NCI-H2029 (cell line): ENCODE measurements around the gene ELL2.
"Not testable (repeated sequence)": the region's sequence is repeated elsewhere in the genome, so short reads cannot be mapped to it uniquely, and the experiment has no call there.

Experiments used
- DNase-seq: peaks from one replicate; lab custom pipeline; 2025; lab: John Stamatoyannopoulos, UW

ELL2 gene

GRCh38 chr5:95859661-95860060 lies 102.0 kb downstream of the ELL2 start:
- no peak for DNase-seq

- peak; percentile 86 for DNase-seq
These were observed 102.7 kb downstream of the ELL2 start for GRCh38 chr5:95858661-95859595.

DNA sequence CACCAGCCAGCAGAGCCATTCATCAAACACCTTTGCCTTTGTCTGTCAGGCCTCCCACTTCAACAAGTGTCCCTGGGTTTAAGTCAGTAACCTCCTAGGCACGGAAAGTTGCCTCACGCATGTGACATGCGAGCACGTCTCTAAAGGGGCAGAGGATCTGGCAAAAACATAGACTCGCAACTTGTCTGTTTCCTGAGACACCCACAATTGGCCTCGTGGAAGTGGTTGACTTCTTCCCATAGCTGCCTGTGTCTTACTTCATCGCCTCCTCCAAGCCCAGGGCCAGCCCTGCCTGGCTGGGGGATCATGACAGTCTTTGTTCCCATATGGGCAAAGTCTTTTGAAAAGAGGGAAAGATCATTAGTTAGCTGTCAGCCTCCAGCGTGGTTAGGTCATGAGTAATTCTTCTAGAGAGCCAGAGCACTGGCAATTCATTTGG lies 103.6 kb downstream of the ELL2 start:
- DNase-seq = no peak

DNA sequence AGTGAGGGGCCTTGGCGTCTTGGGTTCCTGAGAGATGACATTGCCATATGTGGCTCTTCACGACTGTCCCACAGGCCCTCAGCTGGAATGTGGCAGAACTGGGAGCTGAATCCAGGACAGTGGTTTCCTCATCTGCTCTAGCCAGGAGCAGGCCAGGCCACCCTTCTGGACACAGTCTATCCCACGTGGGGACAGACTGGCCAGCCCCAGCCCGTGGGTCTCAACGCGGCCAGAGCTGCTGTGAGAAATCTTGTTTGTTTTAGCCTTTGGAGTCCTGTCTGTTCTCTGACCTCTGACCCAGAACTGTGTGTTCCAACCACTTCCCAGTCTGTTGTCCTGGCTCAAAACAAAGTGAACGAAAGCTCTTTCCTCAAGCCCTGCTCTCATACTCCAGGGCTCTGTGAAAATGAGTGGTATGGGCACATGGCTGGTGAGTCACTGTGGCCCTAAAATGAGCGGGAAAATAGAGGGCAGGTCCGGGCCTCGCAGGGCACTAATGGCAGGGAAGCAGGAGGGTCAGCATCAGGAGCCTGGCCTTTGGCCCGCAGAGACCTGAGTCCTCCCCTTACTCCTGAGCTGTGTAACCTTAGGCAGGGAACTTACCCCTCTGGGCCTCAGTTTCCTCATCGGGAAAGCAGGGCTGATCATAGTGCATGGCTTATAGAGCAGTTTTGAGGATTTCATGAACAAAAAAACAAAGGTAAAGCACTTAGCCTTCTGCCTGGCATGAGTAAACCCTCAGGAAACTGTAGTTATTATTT lies 104.3 kb downstream of the ELL2 start:
- DNase-seq = no peak

DNA sequence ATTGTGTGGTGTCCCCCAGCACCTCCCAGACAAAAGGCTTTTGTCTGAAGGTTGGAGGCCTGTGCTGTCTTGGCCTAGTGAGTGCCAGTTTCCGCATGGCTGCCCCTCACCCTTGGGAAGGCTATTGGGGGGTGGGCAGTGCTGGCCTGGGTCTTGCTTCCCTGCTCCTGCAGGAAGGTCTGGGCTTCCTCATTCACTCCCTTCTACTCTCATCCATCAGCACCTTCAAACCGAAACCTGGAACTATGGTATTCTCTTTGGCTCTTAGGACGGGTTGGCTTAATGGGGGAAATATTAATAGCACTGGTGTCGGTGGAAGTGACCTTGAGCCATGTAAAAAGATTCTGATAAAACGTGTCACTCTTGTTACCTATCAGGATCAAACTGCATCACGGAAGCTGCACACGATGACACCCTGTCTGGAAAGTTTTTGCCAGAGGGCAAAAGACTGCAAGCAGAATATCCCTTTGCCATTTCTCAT lies 105.1 kb downstream of the ELL2 start:
- DNase-seq = no peak

- no peak for DNase-seq
These were observed 108.2 kb downstream of the ELL2 start for GRCh38 chr5:95853490-95853889.

DNA sequence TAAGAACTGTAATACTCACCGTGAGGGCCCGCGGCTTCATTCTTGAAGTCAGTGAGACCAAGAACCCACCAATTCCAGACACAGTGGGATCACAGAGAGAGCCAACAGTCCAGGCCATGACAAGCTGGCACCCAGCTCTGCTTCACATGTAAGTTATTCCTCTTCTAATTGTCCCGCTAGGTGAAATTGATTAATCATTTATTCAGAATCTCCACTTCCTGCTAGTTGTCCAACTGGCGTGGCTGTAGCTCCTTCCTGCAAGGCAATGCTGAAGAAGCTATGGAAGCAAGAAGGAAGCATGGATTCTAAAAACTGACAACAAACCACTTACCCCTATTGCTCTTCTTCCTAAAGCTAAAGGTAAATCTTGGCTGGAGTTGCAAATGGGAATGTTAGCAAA lies 109.1 kb downstream of the ELL2 start:
- no peak for DNase-seq

- DNase-seq = not testable (repeated sequence)
These were observed 110.5 kb downstream of the ELL2 start for GRCh38 chr5:95851141-95851540.

GRCh38 chr5:95850391-95850894 lies 111.2 kb downstream of the ELL2 start:
- peak; percentile 23 for DNase-seq

- DNase-seq = no peak
These were observed 113.0 kb downstream of the ELL2 start for GRCh38 chr5:95848701-95849100.

DNA sequence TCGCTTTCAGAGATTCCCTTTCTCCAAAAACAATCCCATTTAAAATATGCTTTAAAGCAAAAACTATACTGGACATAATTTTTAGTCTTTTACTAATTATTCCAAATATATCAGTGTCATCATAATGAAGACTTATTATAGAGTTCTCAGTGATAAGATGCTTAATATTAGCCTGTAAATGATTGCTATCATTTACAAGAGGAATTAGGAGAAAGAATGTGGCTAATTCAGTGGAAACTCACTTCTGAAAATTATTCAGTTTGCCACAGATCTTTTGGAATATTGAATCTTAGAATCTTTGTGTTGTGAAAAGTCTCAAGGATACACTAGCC lies 114.4 kb downstream of the ELL2 start:
- no peak for DNase-seq

GRCh38 chr5:95846554-95847260 lies 114.9 kb downstream of the ELL2 start:
- peak; percentile 46 for DNase-seq

GRCh38 chr5:95845391-95845790 lies 116.3 kb downstream of the ELL2 start:
- DNase-seq = no peak

DNA sequence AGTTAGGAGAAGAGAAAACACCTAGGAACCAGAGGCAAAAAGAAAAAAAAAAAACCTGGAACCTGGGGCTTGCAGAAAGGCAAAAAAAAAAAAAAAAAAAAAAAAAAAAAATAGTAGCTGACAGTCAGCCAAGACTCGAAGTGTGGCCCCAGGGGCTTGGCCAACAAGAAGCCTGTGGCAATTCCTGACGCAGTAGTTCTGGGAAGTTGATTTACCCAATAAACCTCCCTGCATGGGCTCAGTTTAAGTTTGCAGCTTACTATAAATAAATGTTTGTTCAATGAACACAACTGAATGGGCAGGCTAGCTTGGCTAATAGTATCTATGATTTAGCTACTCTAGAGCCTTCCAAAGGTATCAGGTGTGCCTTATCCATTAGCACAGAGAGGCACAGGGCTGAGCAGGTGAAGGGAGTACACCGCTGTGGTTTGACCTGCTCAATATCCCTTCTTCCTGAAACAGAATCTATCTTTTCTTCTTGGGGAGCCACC lies 117.9 kb downstream of the ELL2 start:
- DNase-seq = no peak

GRCh38 chr5:95842854-95843544 lies 118.7 kb downstream of the ELL2 start:
- peak; percentile 69 for DNase-seq

DNA sequence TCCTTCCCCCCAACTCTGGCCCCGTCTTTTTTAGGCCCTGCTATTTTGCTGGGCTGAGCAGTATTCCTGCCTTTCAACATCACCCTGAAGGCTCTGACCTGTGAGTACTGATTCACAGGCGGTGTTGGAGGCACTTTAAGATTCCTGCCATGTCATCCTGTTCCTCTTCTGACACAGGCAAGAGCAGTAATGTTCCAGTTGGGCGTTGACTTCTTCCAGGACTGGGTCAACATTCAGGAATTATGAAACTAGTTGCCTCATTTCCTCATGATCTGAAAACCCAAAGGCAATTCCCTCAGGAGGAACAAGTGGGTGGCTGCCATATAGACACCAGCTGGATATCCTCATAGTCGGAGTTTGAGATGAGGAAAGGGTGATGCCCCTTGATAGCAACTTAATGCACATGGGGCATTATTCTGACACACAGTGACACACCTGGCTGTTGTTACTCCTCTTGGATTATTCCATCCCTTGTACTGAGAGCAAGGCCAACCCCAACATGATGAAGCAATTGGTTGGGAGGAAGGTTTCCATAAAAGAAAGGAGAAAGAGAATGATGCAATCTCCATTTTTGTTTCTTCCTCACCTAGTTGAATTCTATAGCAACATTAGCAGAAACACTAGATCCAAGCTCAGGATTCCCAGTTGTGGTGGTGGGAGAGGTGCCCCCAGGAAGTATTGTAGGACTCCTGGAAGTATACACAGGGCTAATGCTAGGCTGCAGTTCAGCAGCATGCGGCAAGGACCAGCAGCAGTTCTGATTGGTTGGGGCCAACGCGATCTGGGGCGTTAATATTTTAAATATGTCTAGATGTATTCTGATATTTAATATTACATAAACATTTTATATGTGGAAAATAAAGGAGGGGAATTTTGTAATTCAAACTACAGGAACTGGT lies 119.5 kb downstream of the ELL2 start:
- DNase-seq = no peak

- DNase-seq = no peak
These were observed 120.5 kb downstream of the ELL2 start for GRCh38 chr5:95840956-95841705.

GRCh38 chr5:95839658-95840057 lies 122.0 kb downstream of the ELL2 start:
- no peak for DNase-seq

DNA sequence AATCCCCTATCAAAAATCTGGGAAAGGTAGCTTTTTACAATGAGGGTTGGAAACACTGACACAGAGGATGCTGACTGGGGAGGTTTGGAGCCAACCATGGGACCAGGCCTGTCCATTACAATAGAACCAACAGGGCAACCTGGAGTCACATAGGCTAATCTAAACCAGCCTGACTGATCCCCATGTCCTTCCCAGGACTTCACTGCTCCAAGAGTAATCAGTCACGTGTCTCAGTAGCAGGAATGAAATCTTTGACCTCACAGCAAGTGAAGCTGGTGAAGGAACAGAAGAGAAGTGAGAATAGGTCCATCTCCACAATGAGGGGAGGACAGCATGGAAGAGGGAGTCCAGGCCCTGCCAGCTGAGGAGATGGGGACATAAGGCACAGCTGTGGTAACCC lies 123.1 kb downstream of the ELL2 start:
- DNase-seq = no peak
